OCI-LY7 (cell line): Measurements from ENCODE around the gene TRIM54.

Experiments
- EZH2phosphoT487 ChIP-seq: fragments of 200-600 bp; sonication (generic); IDR thresholded peaks from 2 replicates; pipeline ENCODE4 v1.6.1; 2018; ENCODE audit warnings: low read depth, borderline replicate concordance, mild to moderate bottlenecking, mixed run types, antibody characterized with exemption, low read length, moderate library complexity, mixed read lengths
- TF ChIP-seq, protein P1 (sequence below): fragments of 200-600 bp; sonication (generic); conservative IDR thresholded peaks from 2 replicates; pipeline ENCODE4 v1.5.1; 2014; ENCODE audit warnings: mild to moderate bottlenecking, antibody characterized with exemption, low read length, moderate library complexity, mixed read lengths

GRCh38 chr2:27353762-27354596 lies 71.8 kb downstream of the TRIM54 start:
- TF ChIP-seq, protein P1, sequence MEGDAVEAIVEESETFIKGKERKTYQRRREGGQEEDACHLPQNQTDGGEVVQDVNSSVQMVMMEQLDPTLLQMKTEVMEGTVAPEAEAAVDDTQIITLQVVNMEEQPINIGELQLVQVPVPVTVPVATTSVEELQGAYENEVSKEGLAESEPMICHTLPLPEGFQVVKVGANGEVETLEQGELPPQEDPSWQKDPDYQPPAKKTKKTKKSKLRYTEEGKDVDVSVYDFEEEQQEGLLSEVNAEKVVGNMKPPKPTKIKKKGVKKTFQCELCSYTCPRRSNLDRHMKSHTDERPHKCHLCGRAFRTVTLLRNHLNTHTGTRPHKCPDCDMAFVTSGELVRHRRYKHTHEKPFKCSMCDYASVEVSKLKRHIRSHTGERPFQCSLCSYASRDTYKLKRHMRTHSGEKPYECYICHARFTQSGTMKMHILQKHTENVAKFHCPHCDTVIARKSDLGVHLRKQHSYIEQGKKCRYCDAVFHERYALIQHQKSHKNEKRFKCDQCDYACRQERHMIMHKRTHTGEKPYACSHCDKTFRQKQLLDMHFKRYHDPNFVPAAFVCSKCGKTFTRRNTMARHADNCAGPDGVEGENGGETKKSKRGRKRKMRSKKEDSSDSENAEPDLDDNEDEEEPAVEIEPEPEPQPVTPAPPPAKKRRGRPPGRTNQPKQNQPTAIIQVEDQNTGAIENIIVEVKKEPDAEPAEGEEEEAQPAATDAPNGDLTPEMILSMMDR, result no peak
- TF ChIP-seq EZH2phosphoT487, result no peak
